CD4-positive, alpha-beta T cell treated with Interleukin-6 at 100 ng/mL for 8 hours (primary cell): Measurements from ENCODE around the gene SMC1B.
"Not testable (repeated sequence)": the region's sequence is repeated elsewhere in the genome, so short reads cannot be mapped to it uniquely, and the experiment has no call there.

Experiments
- DNase-seq: peaks from one replicate; pipeline ENCODE4 v3.0.0-alpha.2; 2020; ENCODE audit warnings: mixed read lengths, low spot score

Gene SMC1B

DNA sequence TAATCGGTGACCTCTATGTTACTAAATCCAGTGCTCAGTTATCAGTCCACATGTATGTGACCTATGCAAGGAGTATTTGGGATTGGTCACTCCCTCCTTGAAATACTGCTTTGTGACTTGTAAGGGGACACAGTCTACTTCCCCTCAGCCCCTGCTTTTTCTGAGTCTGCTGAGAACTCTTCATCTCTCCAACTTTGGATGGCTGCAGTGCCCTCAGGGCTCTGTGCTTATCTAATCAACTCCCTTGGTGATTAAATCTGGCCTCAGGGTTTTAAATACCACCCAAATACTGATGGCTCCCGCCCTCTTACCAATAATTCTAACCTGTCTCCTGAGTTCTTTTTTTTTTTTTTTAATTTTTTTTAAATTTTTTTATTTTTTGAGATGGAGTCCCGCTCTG, 63.5 kb downstream of the SMC1B start:
- DNase-seq, result no peak

DNA sequence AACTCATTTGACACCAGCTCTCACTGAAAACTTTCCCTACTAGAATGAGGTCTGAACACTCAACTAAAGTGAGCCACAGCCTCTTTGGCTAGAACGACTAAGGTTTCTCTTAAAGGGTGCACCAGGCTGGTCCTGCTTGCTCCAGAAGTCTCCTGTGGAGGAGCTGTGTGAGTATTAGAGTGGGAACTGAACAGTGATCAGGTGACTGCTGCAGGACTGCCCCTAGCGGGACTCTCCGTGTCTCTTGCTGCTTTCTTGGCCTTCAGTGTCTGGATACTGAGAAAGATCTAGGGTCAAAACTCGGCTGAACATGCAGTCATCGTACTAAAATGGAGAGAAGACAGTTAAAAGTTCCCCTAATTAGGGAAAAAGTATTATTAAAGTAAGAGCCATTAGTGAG, 69.1 kb downstream of the SMC1B start:
- no peak for DNase-seq

- DNase-seq, result no peak
Observed at GRCh38 chr22:45343143-45343542, 70.3 kb downstream of the SMC1B start.

- peak; percentile 52 for DNase-seq
Observed at GRCh38 chr22:45341498-45341897, 71.9 kb downstream of the SMC1B start.

GRCh38 chr22:45340323-45340722, 73.1 kb downstream of the SMC1B start:
- DNase-seq, result no peak

- no peak for DNase-seq
Observed at GRCh38 chr22:45338795-45339194, 74.6 kb downstream of the SMC1B start.

DNA sequence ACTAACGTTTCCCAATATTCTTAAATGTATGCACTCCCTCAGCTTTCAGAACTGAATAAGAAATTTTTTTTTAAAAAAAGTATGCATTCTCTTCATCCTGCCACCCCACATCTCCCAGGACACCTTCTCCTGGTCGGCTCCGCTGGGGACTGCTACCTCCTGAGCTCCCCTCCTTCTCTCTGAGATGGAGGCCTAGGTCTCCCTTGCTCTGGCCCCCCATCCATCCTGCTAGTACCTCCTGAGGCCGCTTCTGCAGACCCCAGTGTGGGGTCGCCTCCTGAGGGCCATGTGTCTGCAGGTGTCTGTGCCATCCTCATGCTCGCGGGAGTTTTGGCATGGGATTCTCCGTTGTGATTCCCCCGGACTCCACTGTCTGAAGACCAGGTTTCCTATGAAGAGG, 75.9 kb downstream of the SMC1B start:
- DNase-seq, result no peak

DNA sequence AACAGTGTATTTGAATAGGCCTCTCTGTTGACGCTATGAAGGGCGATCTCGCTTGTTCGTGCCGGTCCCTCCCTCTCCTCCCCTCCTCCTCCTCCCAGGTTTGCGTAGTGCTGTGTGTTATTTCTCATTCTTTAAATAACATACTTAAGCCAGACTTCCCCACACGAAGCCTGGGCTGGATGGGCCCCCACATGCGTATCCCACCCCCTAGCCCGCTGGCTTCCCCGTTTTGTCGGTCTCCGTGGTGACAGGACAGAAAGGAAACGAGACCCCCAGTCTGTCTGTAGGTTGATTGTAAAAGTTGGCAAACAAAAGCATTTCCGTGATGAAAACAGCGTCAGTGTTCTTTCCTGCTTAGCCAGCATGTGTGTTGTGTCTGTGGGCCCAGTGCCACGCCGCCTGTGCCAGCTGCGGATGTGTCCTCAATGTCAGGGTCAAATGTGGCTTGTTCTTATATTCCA, 76.4 kb downstream of the SMC1B start:
- no peak for DNase-seq

- no peak for DNase-seq
Observed at GRCh38 chr22:45335854-45336522, 77.4 kb downstream of the SMC1B start.

DNA sequence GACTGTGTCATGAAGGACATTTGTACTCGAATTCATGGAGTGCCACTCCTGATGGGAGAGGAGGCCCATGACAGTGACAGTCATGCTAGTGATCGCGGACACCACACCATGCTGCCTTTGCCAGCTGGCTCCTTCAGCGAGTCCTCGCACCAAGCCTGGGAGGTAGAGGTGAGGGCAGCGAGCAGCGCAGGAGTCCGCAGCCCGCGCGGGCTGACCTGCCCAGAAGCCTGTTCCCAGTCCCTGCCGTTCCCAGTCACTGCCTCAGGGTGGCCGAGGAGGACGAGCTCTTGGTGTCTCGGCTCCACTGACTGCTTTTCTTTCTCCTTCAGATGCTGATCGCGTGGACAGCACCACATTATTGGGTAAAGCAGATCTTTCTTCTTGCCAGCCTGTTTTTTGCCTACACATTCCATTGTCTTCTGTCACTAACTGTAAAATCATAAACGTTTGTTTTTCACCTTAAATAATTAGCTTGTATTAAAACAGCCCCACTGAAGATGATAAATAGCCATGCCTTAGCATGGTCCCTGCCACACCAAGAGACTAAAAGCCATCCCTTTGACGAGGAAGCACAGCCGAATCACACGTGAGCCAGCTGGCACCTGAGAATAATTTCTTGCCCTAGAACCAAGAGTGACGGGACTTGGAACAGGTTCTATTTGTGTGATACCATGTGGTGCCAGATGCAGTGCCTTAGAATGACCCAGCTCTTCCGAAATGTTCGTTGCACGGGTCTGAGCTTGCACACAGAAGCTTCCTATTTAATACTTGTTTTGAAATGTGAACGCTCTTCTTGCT, 78.2 kb downstream of the SMC1B start:
- DNase-seq, result no peak

DNA sequence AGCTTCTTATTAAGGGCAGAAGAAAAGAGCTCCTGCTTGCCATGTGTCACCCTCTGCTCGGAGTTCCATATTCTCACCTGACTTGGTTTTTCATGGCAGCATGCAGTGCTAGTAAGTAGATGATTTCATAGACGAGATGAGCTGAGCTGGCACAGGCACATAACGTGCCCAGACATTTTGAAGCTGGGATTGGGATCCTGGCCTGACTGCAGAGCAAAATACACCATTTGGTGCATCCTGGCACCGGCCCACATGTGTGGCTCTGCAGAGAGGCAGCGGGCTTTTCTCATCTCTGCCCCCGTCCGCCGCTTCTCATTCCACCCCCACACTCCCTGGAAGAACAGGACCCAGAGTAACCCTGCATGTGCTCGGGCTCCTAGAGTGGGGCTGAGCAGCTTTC, 78.9 kb downstream of the SMC1B start:
- DNase-seq, result no peak

GRCh38 chr22:45334068-45334467, 79.3 kb downstream of the SMC1B start:
- no peak for DNase-seq

GRCh38 chr22:45332001-45332400, 81.4 kb downstream of the SMC1B start:
- no peak for DNase-seq

DNA sequence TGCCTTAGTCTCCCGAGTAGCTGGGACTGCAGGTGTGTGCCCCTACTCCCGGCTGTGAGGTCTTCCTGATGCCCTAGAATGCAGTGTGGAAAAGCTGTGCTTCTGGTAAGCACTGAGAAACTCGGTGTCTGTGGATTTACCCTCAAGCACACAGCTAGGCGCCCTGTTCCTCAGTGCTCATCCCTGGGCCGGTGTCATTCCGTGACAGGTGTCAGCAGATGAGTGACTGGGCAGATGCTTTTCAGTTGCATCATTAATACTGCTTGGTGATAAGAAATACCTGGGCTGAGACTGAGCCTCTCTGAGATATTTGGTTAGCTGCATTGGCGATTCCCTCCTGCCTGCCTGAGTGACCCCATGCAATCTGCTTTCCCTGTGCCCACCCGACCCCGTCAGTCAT, 81.9 kb downstream of the SMC1B start:
- DNase-seq, result no peak

DNA sequence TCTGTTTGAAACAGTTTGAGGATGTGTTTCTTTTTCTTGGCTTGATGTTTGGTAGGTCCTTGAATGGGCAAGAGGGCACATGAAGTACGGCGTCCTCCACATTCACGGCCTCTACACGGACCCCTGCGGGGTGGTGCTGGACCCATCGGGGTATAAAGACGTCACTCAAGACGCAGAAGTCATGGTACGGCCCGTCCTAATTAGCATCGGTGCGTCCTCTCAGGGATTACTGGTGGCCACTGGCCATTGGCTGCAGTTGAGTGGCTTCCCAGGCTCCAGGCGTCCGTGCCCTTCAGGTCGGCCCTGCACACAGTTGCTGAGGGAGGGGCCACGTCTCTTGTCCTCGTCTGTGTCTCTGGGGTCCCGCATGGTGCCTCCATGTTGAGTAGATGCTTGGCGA, 82.9 kb downstream of the SMC1B start:
- DNase-seq, result no peak

- no peak for DNase-seq
Observed at GRCh38 chr22:45329530-45329936, 83.9 kb downstream of the SMC1B start.

GRCh38 chr22:45328822-45329529, 84.4 kb downstream of the SMC1B start:
- no peak for DNase-seq

DNA sequence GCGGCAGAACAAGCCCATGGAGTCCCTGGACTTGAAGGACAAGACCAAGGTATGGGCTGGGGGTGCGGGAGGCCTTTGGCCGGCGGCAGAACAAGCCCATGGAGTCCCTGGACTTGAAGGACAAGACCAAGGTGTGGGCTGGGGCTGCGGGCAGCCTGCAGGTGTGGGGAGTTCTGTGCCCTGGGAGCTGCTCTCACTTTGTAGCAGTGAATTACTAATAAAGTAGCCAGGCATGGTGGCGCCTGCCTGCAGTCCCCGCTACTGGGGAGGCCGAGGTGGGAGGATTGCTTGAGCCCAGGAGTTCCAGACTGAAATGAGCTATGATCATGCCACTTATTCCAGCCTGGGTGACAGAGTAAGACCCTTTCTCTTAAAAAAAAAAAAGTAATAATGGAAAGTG, 85.1 kb downstream of the SMC1B start:
- not testable (repeated sequence) for DNase-seq

- DNase-seq, result no peak
Observed at GRCh38 chr22:45324311-45324711, 89.1 kb downstream of the SMC1B start.

GRCh38 chr22:45323695-45324094, 89.7 kb downstream of the SMC1B start:
- DNase-seq, result no peak

DNA sequence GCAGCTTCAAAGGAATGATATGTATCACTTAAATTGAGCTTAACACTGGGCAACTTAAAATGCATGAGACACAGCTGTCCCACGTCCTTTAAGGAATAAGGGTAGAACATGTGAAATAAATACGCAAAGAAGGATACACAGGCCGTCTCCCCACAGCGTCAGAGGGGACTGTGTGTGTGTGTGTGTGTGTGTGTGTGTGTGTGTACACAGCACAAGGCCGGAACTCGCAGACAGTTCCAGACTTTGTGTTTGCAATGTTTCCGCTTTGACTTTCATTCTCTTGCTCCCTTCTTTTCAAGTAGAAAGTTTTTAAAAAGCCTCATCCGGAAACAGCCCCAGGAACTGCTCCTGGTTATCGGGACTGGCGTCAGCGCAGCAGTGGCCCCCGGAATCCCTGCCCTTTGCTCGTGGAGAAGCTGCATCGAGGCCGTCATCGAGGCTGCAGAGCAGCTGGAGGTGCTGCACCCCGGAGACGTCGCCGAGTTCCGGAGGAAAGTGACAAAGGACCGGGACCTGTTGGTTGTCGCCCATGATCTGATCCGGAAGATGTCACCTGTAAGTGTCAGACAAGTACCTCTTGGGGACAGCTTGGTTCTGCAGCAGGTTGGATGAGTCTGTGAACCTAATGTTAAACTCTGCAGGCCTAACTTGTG, 90.4 kb downstream of the SMC1B start:
- DNase-seq, result no peak

- DNase-seq, result no peak
Observed at GRCh38 chr22:45321827-45322226, 91.6 kb downstream of the SMC1B start.
